ENCODE data around the gene GRID2.

The GRID2 gene

GRCh38 chr4:93302310-93302709, 998.5 kb downstream of the GRID2 start:
- Histone ChIP-seq H3K27ac (no peak overlapping the region), H3K4me2 (ENCODE audit: low read length) (no peak overlapping the region), H3K9me3 (ENCODE audit: control insufficient read depth, low read length) (no peaks in the 10 kb centered on the region), H3K4me3 (ENCODE audit: low read depth, low read length) (no peak overlapping the region), H3K9ac (no peak overlapping the region), H2AFZ (no peak overlapping the region), H3K4me1 (no peaks in the 10 kb centered on the region), H3K27me3 (ENCODE audit: control insufficient read depth, insufficient read depth, low read length) (no peaks in the 10 kb centered on the region), H3K79me2 (no peaks in the 10 kb centered on the region), H3K36me3 (ENCODE audit: control insufficient read depth, insufficient read depth, low read length) (no peaks in the 10 kb centered on the region)
- TF ChIP-seq CTCF (IDR thresholded peaks at IDR 0.05) = no peak

- Histone ChIP-seq H3K27ac (no peak overlapping the region), H3K79me2 (no peaks in the 10 kb centered on the region), H2AFZ (no peak overlapping the region), H3K4me1 (no peaks in the 10 kb centered on the region), H3K9ac (no peak overlapping the region), H3K9me3 (ENCODE audit: control insufficient read depth, low read length) (no peaks in the 10 kb centered on the region), H3K4me3 (ENCODE audit: low read depth, low read length) (no peak overlapping the region), H3K4me2 (ENCODE audit: low read length) (no peak overlapping the region), H3K36me3 (ENCODE audit: control insufficient read depth, insufficient read depth, low read length) (no peaks in the 10 kb centered on the region), H3K27me3 (ENCODE audit: control insufficient read depth, insufficient read depth, low read length) (no peaks in the 10 kb centered on the region)
- TF ChIP-seq CTCF (IDR thresholded peaks at IDR 0.05) = no peak
Observed at GRCh38 chr4:93303440-93303839, 999.7 kb downstream of the GRID2 start.

- no peak for TF ChIP-seq CTCF (IDR thresholded peaks at IDR 0.05)
- Histone ChIP-seq H3K27ac (no peak overlapping the region), H3K4me2 (ENCODE audit: low read length) (no peak overlapping the region), H3K9ac (no peak overlapping the region), H3K4me3 (ENCODE audit: low read depth, low read length) (no peak overlapping the region), H2AFZ (no peak overlapping the region), H3K4me1 (no peaks in the 10 kb centered on the region), H3K79me2 (no peaks in the 10 kb centered on the region), H3K27me3 (ENCODE audit: control insufficient read depth, insufficient read depth, low read length) (no peaks in the 10 kb centered on the region), H3K36me3 (ENCODE audit: control insufficient read depth, insufficient read depth, low read length) (no peaks in the 10 kb centered on the region), H3K9me3 (ENCODE audit: control insufficient read depth, low read length) (no peaks in the 10 kb centered on the region)
Observed at GRCh38 chr4:93312299-93312698, 1008.5 kb downstream of the GRID2 start.

GRCh38 chr4:93313197-93313596, 1009.4 kb downstream of the GRID2 start:
- Histone ChIP-seq H3K27ac (no peak overlapping the region), H3K4me2 (ENCODE audit: low read length) (no peak overlapping the region)
- no peak for TF ChIP-seq CTCF (IDR thresholded peaks at IDR 0.05)

GRCh38 chr4:93317057-93317456, 1013.3 kb downstream of the GRID2 start:
- TF ChIP-seq CTCF (IDR thresholded peaks at IDR 0.05) = no peak
- Histone ChIP-seq H3K27me3 (ENCODE audit: control insufficient read depth, insufficient read depth, low read length) (no peaks in the 10 kb centered on the region), H3K9ac (no peak overlapping the region), H3K4me2 (ENCODE audit: low read length) (no peak overlapping the region), H3K36me3 (ENCODE audit: control insufficient read depth, insufficient read depth, low read length) (no peaks in the 10 kb centered on the region), H3K9me3 (ENCODE audit: control insufficient read depth, low read length) (no peaks in the 10 kb centered on the region), H3K4me3 (ENCODE audit: low read depth, low read length) (no peak overlapping the region), H3K4me1 (no peaks in the 10 kb centered on the region), H3K79me2 (no peaks in the 10 kb centered on the region), H2AFZ (no peak overlapping the region), H3K27ac (no peak overlapping the region)

More at GRCh38 chr4:93313197-93313596, 1009.4 kb downstream of the GRID2 start:
- no peak overlapping the region for H2AFZ ChIP-seq
- no peaks in the 10 kb centered on the region for H3K9me3 ChIP-seq (ENCODE audit: control insufficient read depth, low read length)
- no peak overlapping the region for H3K9ac ChIP-seq
- H3K4me1 ChIP-seq = no peaks in the 10 kb centered on the region
- H3K79me2 ChIP-seq = no peaks in the 10 kb centered on the region
- H3K36me3 ChIP-seq (ENCODE audit: control insufficient read depth, insufficient read depth, low read length) = no peaks in the 10 kb centered on the region
- H3K27me3 ChIP-seq (ENCODE audit: control insufficient read depth, insufficient read depth, low read length) = no peaks in the 10 kb centered on the region
- no peak overlapping the region for H3K4me3 ChIP-seq (ENCODE audit: low read depth, low read length)
